ENCODE data around the gene NKX6-1.

Gene NKX6-1

DNA sequence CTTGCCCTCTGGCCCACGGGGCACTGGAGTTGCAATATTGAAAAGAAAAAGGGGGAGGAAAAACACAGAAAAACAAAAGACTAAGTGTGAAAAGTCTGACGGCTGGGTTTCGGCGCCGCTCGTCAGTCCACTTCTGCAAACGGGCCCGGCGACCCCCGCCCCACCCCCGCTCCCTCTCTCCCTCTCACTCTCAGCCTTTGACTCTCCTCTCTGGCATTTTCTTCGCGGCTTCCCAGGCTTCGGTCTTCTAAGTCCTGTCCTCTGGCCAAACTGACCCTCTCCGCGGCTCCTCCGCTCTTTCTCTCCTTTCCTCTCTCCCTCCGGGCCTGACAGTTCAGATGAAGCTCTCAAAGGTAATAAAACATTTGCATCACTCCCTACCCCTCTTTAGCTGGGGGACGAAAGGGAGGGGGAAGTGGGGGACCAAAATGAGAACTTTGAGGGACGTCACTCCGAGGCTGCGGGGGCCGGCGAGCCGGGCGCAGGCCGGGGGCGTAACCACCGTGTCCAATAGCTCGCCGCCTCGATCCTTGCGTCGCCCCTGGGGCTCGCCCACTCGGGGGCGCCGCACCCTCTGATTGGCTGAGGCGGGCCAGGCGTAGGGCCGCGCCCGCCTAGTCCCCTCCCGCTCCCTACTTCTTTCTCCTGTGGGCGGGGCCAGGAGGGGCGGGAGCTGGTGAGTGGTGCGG, at the start of gene NKX6-1:
Gene NKX6-1 (minus strand): TSS at position 358 of the 689 bp plus-strand sequence. CDS start 1,064 bp downstream, outside the sequence.
- H3K36me3 ChIP-seq (ENCODE audit: control insufficient read depth, insufficient read depth, low read length), result no peaks in the 10 kb centered on the region
- no peaks in the 10 kb centered on the region for H3K9me3 ChIP-seq (ENCODE audit: control insufficient read depth, insufficient read depth, low read depth, low read length)
- H3K27ac ChIP-seq (ENCODE audit: low read depth, low read length), result no peak within 1 kb of the TSS
- H3K27me3 ChIP-seq (ENCODE audit: control insufficient read depth, insufficient read depth, low read length), result peaks cover 97% of the 10 kb centered on the region
- peak within 1 kb of the TSS; percentile 63 for H3K4me3 ChIP-seq (ENCODE audit: low read depth, low read length)
- peaks cover 34% of the 10 kb centered on the region for H3K4me1 ChIP-seq (ENCODE audit: control insufficient read depth, insufficient read depth, low read length)
- peak within 1 kb of the TSS; percentile 42 for H3K9ac ChIP-seq (ENCODE audit: low read length)

GRCh38 chr4:84547211-84547610, 48.1 kb upstream of the NKX6-1 start:
- H3K9me3 ChIP-seq (ENCODE audit: control insufficient read depth, insufficient read depth, low read depth, low read length), result no peaks in the 10 kb centered on the region

DNA sequence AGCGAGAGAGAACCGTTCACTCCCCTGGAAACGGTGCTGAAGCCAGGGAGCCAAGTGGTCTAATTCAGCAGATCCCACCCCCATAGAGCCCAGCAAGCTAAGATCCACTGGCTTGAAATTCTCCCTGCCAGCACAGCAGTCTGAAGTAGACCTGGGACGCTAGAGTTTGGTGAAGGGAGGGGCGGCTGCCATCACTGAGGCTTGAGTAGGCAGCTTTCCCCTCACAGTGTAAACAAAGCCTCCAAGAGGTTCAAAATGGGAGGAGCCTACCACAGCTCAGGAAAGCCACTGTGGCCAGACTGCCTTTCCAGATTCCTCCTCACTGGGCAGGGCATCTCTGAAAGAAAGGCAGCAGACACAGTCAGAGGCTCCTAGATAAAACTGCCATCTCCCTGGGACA, 46.0 kb upstream of the NKX6-1 start:
- Histone ChIP-seq H3K9me3 (ENCODE audit: control insufficient read depth, insufficient read depth, low read depth, low read length) (no peaks in the 10 kb centered on the region), H3K4me3 (ENCODE audit: low read depth, low read length) (no peak overlapping the region), H3K36me3 (ENCODE audit: control insufficient read depth, insufficient read depth, low read length) (no peaks in the 10 kb centered on the region), H3K27ac (ENCODE audit: low read depth, low read length) (no peak overlapping the region), H3K27me3 (ENCODE audit: control insufficient read depth, insufficient read depth, low read length) (no peaks in the 10 kb centered on the region), H3K4me1 (ENCODE audit: control insufficient read depth, insufficient read depth, low read length) (peaks cover 5% of the 10 kb centered on the region; the same call in 1 of the 2 replicates), H3K9ac (ENCODE audit: low read length) (no peak overlapping the region)

More at GRCh38 chr4:84547211-84547610, 48.1 kb upstream of the NKX6-1 start:
- H3K9ac ChIP-seq (ENCODE audit: low read length), result no peak overlapping the region
- no peaks in the 10 kb centered on the region for H3K36me3 ChIP-seq (ENCODE audit: control insufficient read depth, insufficient read depth, low read length)
- H3K4me1 ChIP-seq (ENCODE audit: control insufficient read depth, insufficient read depth, low read length), result peaks cover 5% of the 10 kb centered on the region; the same call in 1 of the 2 replicates
- no peak overlapping the region for H3K4me3 ChIP-seq (ENCODE audit: low read depth, low read length)
- H3K27ac ChIP-seq (ENCODE audit: low read depth, low read length), result no peak overlapping the region
- H3K27me3 ChIP-seq (ENCODE audit: control insufficient read depth, insufficient read depth, low read length), result no peaks in the 10 kb centered on the region

GRCh38 chr4:84535901-84536300, 36.8 kb upstream of the NKX6-1 start:
- H3K27ac ChIP-seq (ENCODE audit: low read depth, low read length), result no peak overlapping the region
- H3K36me3 ChIP-seq (ENCODE audit: control insufficient read depth, insufficient read depth, low read length), result no peaks in the 10 kb centered on the region
- no peak overlapping the region for H3K9ac ChIP-seq (ENCODE audit: low read length)
- no peak overlapping the region for H3K4me3 ChIP-seq (ENCODE audit: low read depth, low read length)
- no peaks in the 10 kb centered on the region for H3K4me1 ChIP-seq (ENCODE audit: control insufficient read depth, insufficient read depth, low read length)
- no peaks in the 10 kb centered on the region for H3K9me3 ChIP-seq (ENCODE audit: control insufficient read depth, insufficient read depth, low read depth, low read length)
- no peaks in the 10 kb centered on the region for H3K27me3 ChIP-seq (ENCODE audit: control insufficient read depth, insufficient read depth, low read length)

DNA sequence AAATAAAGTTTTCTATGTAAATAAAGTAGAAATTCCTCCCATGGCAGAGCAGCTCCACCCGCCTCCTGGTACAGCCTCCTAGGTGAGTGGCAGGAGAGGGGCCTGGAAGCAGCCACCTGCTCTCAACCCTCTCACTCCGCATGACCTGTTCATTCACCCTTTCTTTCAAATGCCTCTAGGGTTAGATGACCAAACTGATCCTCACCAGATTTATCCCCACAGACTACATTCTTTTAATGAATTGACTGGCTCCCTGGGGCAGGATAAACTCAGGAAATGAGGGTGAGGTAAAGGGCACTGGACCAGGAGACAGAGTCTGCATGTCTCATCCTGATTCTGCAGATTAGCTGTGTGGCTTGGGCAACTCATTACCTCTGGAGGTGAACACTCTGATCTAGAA, 32.6 kb upstream of the NKX6-1 start:
- H3K4me3 ChIP-seq (ENCODE audit: low read depth, low read length), result no peak overlapping the region
- H3K9me3 ChIP-seq (ENCODE audit: control insufficient read depth, insufficient read depth, low read depth, low read length), result no peaks in the 10 kb centered on the region
- H3K9ac ChIP-seq (ENCODE audit: low read length), result no peak overlapping the region
- no peaks in the 10 kb centered on the region for H3K27me3 ChIP-seq (ENCODE audit: control insufficient read depth, insufficient read depth, low read length)
- H3K36me3 ChIP-seq (ENCODE audit: control insufficient read depth, insufficient read depth, low read length), result no peaks in the 10 kb centered on the region
- H3K27ac ChIP-seq (ENCODE audit: low read depth, low read length), result no peak overlapping the region
- H3K4me1 ChIP-seq (ENCODE audit: control insufficient read depth, insufficient read depth, low read length), result no peaks in the 10 kb centered on the region

DNA sequence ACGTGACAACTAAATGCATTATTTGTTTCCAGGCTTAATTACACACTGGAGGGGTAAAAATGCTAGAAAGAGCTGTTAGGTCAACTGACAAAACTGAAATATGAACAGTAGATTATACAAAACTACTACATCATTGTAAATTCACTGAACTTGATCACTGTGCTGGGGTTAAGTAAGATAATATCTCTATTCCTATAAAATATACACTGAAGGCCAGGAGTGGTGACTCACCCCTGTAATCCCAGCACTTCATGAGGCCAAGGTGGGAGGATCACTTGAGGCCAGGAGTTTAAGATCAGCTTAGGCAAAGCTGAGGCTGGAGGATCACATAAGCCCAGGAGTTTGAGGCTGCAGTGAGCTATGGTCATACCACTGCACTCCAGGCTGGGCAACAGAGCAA, 31.8 kb upstream of the NKX6-1 start:
- H3K4me1 ChIP-seq (ENCODE audit: control insufficient read depth, insufficient read depth, low read length), result no peaks in the 10 kb centered on the region
- H3K4me3 ChIP-seq (ENCODE audit: low read depth, low read length), result no peak overlapping the region
- no peak overlapping the region for H3K9ac ChIP-seq (ENCODE audit: low read length)
- H3K27me3 ChIP-seq (ENCODE audit: control insufficient read depth, insufficient read depth, low read length), result no peaks in the 10 kb centered on the region
- no peaks in the 10 kb centered on the region for H3K9me3 ChIP-seq (ENCODE audit: control insufficient read depth, insufficient read depth, low read depth, low read length)
- no peaks in the 10 kb centered on the region for H3K36me3 ChIP-seq (ENCODE audit: control insufficient read depth, insufficient read depth, low read length)
- H3K27ac ChIP-seq (ENCODE audit: low read depth, low read length), result no peak overlapping the region

- H3K27ac ChIP-seq (ENCODE audit: low read depth, low read length), result no peak overlapping the region
- H3K4me3 ChIP-seq (ENCODE audit: low read depth, low read length), result no peak overlapping the region
- H3K27me3 ChIP-seq (ENCODE audit: control insufficient read depth, insufficient read depth, low read length), result no peaks in the 10 kb centered on the region
- H3K4me1 ChIP-seq (ENCODE audit: control insufficient read depth, insufficient read depth, low read length), result no peaks in the 10 kb centered on the region
- H3K9me3 ChIP-seq (ENCODE audit: control insufficient read depth, insufficient read depth, low read depth, low read length), result no peaks in the 10 kb centered on the region
- H3K36me3 ChIP-seq (ENCODE audit: control insufficient read depth, insufficient read depth, low read length), result no peaks in the 10 kb centered on the region
- no peak overlapping the region for H3K9ac ChIP-seq (ENCODE audit: low read length)
Measured at GRCh38 chr4:84530454-84530853, 31.4 kb upstream of the NKX6-1 start.

- Histone ChIP-seq H3K9ac (ENCODE audit: low read length) (no peak overlapping the region), H3K4me1 (ENCODE audit: control insufficient read depth, insufficient read depth, low read length) (no peaks in the 10 kb centered on the region), H3K36me3 (ENCODE audit: control insufficient read depth, insufficient read depth, low read length) (no peaks in the 10 kb centered on the region), H3K4me3 (ENCODE audit: low read depth, low read length) (no peak overlapping the region), H3K27ac (ENCODE audit: low read depth, low read length) (no peak overlapping the region), H3K9me3 (ENCODE audit: control insufficient read depth, insufficient read depth, low read depth, low read length) (no peaks in the 10 kb centered on the region), H3K27me3 (ENCODE audit: control insufficient read depth, insufficient read depth, low read length) (no peaks in the 10 kb centered on the region)
Measured at GRCh38 chr4:84529169-84529751, 30.2 kb upstream of the NKX6-1 start.

- Histone ChIP-seq H3K4me3 (ENCODE audit: low read depth, low read length) (no peak overlapping the region), H3K9ac (ENCODE audit: low read length) (no peak overlapping the region), H3K27ac (ENCODE audit: low read depth, low read length) (no peak overlapping the region)
Measured at GRCh38 chr4:84527391-84527790, 28.3 kb upstream of the NKX6-1 start.

GRCh38 chr4:84515075-84515474, 16.0 kb upstream of the NKX6-1 start:
- no peak overlapping the region for H3K27ac ChIP-seq (ENCODE audit: low read depth, low read length)
- no peaks in the 10 kb centered on the region for H3K36me3 ChIP-seq (ENCODE audit: control insufficient read depth, insufficient read depth, low read length)
- H3K4me3 ChIP-seq (ENCODE audit: low read depth, low read length), result no peak overlapping the region
- no peak overlapping the region for H3K9ac ChIP-seq (ENCODE audit: low read length)
- H3K27me3 ChIP-seq (ENCODE audit: control insufficient read depth, insufficient read depth, low read length), result no peaks in the 10 kb centered on the region
- no peaks in the 10 kb centered on the region for H3K4me1 ChIP-seq (ENCODE audit: control insufficient read depth, insufficient read depth, low read length)
- no peaks in the 10 kb centered on the region for H3K9me3 ChIP-seq (ENCODE audit: control insufficient read depth, insufficient read depth, low read depth, low read length)

More at GRCh38 chr4:84527391-84527790, 28.3 kb upstream of the NKX6-1 start:
- Histone ChIP-seq H3K36me3 (ENCODE audit: control insufficient read depth, insufficient read depth, low read length) (no peaks in the 10 kb centered on the region), H3K27me3 (ENCODE audit: control insufficient read depth, insufficient read depth, low read length) (no peaks in the 10 kb centered on the region), H3K9me3 (ENCODE audit: control insufficient read depth, insufficient read depth, low read depth, low read length) (no peaks in the 10 kb centered on the region), H3K4me1 (ENCODE audit: control insufficient read depth, insufficient read depth, low read length) (no peaks in the 10 kb centered on the region)

DNA sequence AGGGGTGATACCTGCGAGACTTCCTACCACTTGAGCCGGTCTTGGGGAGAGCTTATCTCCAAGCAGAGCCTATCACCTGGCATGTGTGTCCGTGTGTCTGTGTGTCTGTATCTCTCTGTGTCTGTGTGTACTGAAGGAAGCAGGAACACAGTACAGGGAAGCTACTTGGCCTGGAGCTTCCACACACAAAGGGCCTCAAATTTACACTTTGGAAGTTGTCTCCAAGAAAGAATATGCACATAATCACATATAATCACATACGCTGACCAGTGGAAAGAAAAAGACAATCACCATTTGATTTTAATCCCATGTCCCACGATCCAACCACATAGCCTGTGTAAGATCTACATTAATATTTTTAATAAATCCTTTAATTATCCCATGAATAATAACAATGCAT, 13.2 kb upstream of the NKX6-1 start:
- H3K27ac ChIP-seq (ENCODE audit: low read depth, low read length), result no peak overlapping the region
- H3K27me3 ChIP-seq (ENCODE audit: control insufficient read depth, insufficient read depth, low read length), result no peaks in the 10 kb centered on the region
- no peaks in the 10 kb centered on the region for H3K36me3 ChIP-seq (ENCODE audit: control insufficient read depth, insufficient read depth, low read length)
- H3K9me3 ChIP-seq (ENCODE audit: control insufficient read depth, insufficient read depth, low read depth, low read length), result no peaks in the 10 kb centered on the region
- H3K4me1 ChIP-seq (ENCODE audit: control insufficient read depth, insufficient read depth, low read length), result no peaks in the 10 kb centered on the region
- no peak overlapping the region for H3K9ac ChIP-seq (ENCODE audit: low read length)
- no peak overlapping the region for H3K4me3 ChIP-seq (ENCODE audit: low read depth, low read length)

Data from HUES6 (cell line).